OCI-LY1 (cell line): Measurements from ENCODE around the gene FYCO1.

Experiments used
- H2AFZ ChIP-seq: fragments of 200-600 bp; sonication (generic), shearing (Covaris generic); 2 replicates; pipeline ENCODE4 v1.6.0; 2014; ENCODE audit warnings: antibody characterized with exemption, mild to moderate bottlenecking, low read length
- H3F3A ChIP-seq: fragments of 200-600 bp; sonication (generic), shearing (Covaris generic); 2 replicates; pipeline ENCODE4 v1.6.0; 2014; ENCODE audit warnings: mild to moderate bottlenecking, antibody characterized with exemption, low read length, moderate library complexity; ENCODE audit not compliant: insufficient read depth
- H3K27ac ChIP-seq: fragments of 200-600 bp; sonication (generic); 2 replicates; pipeline ENCODE4 v1.5.1; 2014; ENCODE audit warnings: low read length, mixed run types, mild to moderate bottlenecking, low read depth; ENCODE audit not compliant: poor library complexity, severe bottlenecking
- H3K27me3 ChIP-seq: fragments of 200-600 bp; sonication (generic); 2 replicates; pipeline ENCODE4 v1.6.0; 2014; ENCODE audit warnings: antibody characterized with exemption, mild to moderate bottlenecking, low read length, moderate library complexity; ENCODE audit not compliant: insufficient read depth
- H3K36me3 ChIP-seq: fragments of 200-600 bp; sonication (generic); 2 replicates; pipeline ENCODE4 v1.6.1; 2014; ENCODE audit warnings: mild to moderate bottlenecking, antibody characterized with exemption, low read length, moderate library complexity, mixed read lengths; ENCODE audit not compliant: insufficient read depth
- H3K4me1 ChIP-seq: fragments of 200-600 bp; sonication (generic); 2 replicates; pipeline ENCODE4 v1.5.1; 2014; ENCODE audit warnings: mild to moderate bottlenecking, low read length, moderate library complexity; ENCODE audit not compliant: insufficient read depth, severe bottlenecking
- H3K4me2 ChIP-seq: fragments of 200-600 bp; sonication (generic), shearing (Covaris generic); 2 replicates; pipeline ENCODE4 v1.6.1; 2014; ENCODE audit warnings: low read length
- H3K4me3 ChIP-seq: fragments of 200-600 bp; sonication (generic); 2 replicates; pipeline ENCODE4 v1.5.1; 2014; ENCODE audit warnings: low read length, low read depth, mild to moderate bottlenecking, mixed read lengths; ENCODE audit not compliant: poor library complexity, severe bottlenecking
- H3K79me2 ChIP-seq: fragments of 200-600 bp; shearing (Covaris generic); 2 replicates; pipeline ENCODE4 v1.6.1; 2016; ENCODE audit warnings: mixed run types, low read length, mixed read lengths; ENCODE audit not compliant: insufficient read depth
- H3K9ac ChIP-seq: fragments of 200-600 bp; sonication (generic), shearing (Covaris generic); 2 replicates; pipeline ENCODE4 v1.6.1; 2014; ENCODE audit warnings: mild to moderate bottlenecking, low read length, mixed read lengths
- H3K9me2 ChIP-seq: fragments of 200-600 bp; sonication (generic), shearing (Covaris generic); 2 replicates; pipeline ENCODE4 v1.6.1; 2014; ENCODE audit warnings: low read depth, mild to moderate bottlenecking, low read length, mixed read lengths
- H3K9me3 ChIP-seq: fragments of 200-600 bp; shearing (Covaris generic); 2 replicates; pipeline ENCODE4 v1.6.1; 2014; ENCODE audit warnings: low read length, mixed read lengths
- H4K20me1 ChIP-seq: fragments of 200-600 bp; sonication (generic), shearing (Covaris generic); 2 replicates; pipeline ENCODE4 v1.6.0; 2016; ENCODE audit warnings: mild to moderate bottlenecking, low read length; ENCODE audit not compliant: insufficient read depth
- EZH2 ChIP-seq: fragments of 200-600 bp; sonication (generic), shearing (Covaris generic); IDR thresholded peaks from 2 replicates; pipeline ENCODE4 v1.8.0; 2017; ENCODE audit warnings: borderline replicate concordance, mixed run types, mild to moderate bottlenecking, antibody characterized with exemption, low read length, moderate library complexity, mixed read lengths
- TF ChIP-seq, protein P1 (sequence below): fragments of 200-600 bp; sonication (generic), shearing (Covaris generic); IDR thresholded peaks from 2 replicates; pipeline ENCODE4 v1.5.1; 2017; ENCODE audit warnings: mild to moderate bottlenecking, antibody characterized with exemption, low read length, moderate library complexity, mixed read lengths

FYCO1 gene

DNA sequence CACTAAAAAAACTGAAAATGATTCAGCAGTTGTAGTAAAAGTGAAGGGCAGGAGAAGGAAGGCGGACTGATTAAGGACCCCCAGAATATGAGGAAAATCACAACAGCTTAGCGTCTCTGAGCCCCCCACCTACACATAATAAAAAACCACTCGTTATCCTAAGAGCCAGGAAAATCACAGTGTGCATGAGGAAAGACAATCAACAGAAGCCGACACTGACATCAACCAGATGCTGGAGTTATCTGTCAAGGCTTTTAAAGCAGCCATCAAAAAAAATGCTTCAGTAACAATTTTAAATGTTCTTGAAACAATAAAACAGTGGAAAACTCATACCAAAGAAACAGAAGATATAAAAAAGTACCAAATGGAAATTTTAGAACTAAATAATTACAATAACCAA is 62.0 kb downstream of the FYCO1 start:
- H3K9me3 ChIP-seq: no peaks in the 10 kb centered on the region
- no peaks in the 10 kb centered on the region for H3K9me2 ChIP-seq
- no peak overlapping the region for H2AFZ ChIP-seq
- H3K4me2 ChIP-seq: no peak overlapping the region
- no peak overlapping the region for H3K4me3 ChIP-seq
- TF ChIP-seq, protein P1, sequence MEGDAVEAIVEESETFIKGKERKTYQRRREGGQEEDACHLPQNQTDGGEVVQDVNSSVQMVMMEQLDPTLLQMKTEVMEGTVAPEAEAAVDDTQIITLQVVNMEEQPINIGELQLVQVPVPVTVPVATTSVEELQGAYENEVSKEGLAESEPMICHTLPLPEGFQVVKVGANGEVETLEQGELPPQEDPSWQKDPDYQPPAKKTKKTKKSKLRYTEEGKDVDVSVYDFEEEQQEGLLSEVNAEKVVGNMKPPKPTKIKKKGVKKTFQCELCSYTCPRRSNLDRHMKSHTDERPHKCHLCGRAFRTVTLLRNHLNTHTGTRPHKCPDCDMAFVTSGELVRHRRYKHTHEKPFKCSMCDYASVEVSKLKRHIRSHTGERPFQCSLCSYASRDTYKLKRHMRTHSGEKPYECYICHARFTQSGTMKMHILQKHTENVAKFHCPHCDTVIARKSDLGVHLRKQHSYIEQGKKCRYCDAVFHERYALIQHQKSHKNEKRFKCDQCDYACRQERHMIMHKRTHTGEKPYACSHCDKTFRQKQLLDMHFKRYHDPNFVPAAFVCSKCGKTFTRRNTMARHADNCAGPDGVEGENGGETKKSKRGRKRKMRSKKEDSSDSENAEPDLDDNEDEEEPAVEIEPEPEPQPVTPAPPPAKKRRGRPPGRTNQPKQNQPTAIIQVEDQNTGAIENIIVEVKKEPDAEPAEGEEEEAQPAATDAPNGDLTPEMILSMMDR: no peak
- no peak for TF ChIP-seq EZH2
- no peaks in the 10 kb centered on the region for H3K79me2 ChIP-seq
- no peaks in the 10 kb centered on the region for H3K4me1 ChIP-seq
- no peaks in the 10 kb centered on the region for H3F3A ChIP-seq
- H3K9ac ChIP-seq: no peak overlapping the region
- no peaks in the 10 kb centered on the region for H4K20me1 ChIP-seq
- peaks cover 74% of the 10 kb centered on the region for H3K36me3 ChIP-seq
- H3K27ac ChIP-seq: no peak overlapping the region
- H3K27me3 ChIP-seq: no peaks in the 10 kb centered on the region

DNA sequence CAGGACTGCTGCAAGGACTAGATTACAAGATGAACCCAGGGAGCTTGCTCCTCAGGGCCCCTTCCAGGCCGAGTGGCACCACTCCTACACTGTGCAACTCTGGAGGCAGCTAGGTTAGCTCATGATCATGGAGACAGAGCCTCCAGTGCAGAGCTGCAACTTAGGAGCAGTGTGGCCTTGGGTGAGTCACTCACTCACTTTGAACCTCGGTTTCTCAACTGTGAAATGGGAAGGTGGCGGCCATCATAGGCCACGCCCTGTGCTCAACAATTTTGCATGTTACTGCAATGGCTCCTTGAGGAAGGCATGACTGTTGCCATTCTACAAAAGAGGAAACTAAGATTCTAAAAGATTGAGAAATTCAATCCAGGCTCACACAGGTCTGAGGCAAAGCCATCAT is 63.5 kb downstream of the FYCO1 start:
- Histone ChIP-seq H3K4me2 (no peak overlapping the region), H4K20me1 (no peaks in the 10 kb centered on the region), H3K9ac (no peak overlapping the region), H3K79me2 (no peaks in the 10 kb centered on the region), H3K27me3 (no peaks in the 10 kb centered on the region), H3K27ac (no peak overlapping the region), H3K4me1 (no peaks in the 10 kb centered on the region), H3K4me3 (no peak overlapping the region), H3K36me3 (peaks cover 82% of the 10 kb centered on the region), H3F3A (no peaks in the 10 kb centered on the region), H3K9me2 (no peaks in the 10 kb centered on the region), H2AFZ (no peak overlapping the region), H3K9me3 (no peaks in the 10 kb centered on the region)
- TF ChIP-seq, protein P1: no peak
- no peak for TF ChIP-seq EZH2

DNA sequence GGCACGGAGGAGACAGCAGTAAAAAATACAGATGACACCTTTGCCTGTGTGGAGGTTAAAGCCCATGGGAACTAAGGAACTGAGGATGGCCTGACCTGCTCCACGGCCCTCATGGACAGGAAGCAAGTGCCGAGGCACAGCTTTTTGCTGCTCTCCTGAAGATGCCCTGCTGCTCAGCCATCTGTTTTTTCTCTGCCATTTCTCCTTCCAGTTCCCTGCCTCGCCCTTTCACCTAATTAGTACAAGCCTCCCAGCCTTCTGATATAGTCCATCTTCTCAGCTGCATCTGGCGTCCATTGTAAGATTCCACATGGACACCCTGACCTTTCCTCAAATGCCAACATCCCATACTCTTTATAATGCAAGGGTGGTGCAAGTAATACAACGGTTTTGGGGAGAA is 64.1 kb downstream of the FYCO1 start:
- Histone ChIP-seq H3K9me3 (no peaks in the 10 kb centered on the region), H3F3A (no peaks in the 10 kb centered on the region), H3K27me3 (no peaks in the 10 kb centered on the region), H3K4me3 (no peak overlapping the region), H3K9ac (no peak overlapping the region), H3K4me2 (no peak overlapping the region), H3K9me2 (no peaks in the 10 kb centered on the region), H2AFZ (no peak overlapping the region), H4K20me1 (no peaks in the 10 kb centered on the region), H3K4me1 (no peaks in the 10 kb centered on the region), H3K79me2 (no peaks in the 10 kb centered on the region), H3K27ac (no peak overlapping the region), H3K36me3 (peaks cover 84% of the 10 kb centered on the region)
- TF ChIP-seq, protein P1: no peak
- TF ChIP-seq EZH2: no peak
